Fibroblast of villous mesenchyme (primary cell): ENCODE results near the gene MRAS. TPM values are rescaled to one million over a fixed set of nuclear protein-coding genes. Genes with fewer than 3 reads are reported as not detected.

Source experiments
- DNase-seq: peaks from one replicate; pipeline ENCODE4 v3.0.0-alpha.2; 2010; ENCODE audit warnings: low read depth
- H3K4me3 ChIP-seq: 2 replicates; pipeline ENCODE4 v1.5.1; 2011; ENCODE audit warnings: low read depth, mild to moderate bottlenecking, low read length
- total RNA-seq: library from RNA; depleted of rRNA; stranded (reverse); fragments of >200 nt; gene quantifications from 2 replicates; pipeline ENCODE4 v1.2.3, GENCODE V29; 2012
- TF ChIP-seq, protein P1 (sequence below): IDR thresholded peaks from 2 replicates; pipeline ENCODE4 v1.5.1; 2012; ENCODE audit warnings: low read depth, mild to moderate bottlenecking, low read length; ENCODE audit not compliant: insufficient read depth

Gene MRAS
- total RNA-seq, 1 donor, result 53.5 TPM

DNA sequence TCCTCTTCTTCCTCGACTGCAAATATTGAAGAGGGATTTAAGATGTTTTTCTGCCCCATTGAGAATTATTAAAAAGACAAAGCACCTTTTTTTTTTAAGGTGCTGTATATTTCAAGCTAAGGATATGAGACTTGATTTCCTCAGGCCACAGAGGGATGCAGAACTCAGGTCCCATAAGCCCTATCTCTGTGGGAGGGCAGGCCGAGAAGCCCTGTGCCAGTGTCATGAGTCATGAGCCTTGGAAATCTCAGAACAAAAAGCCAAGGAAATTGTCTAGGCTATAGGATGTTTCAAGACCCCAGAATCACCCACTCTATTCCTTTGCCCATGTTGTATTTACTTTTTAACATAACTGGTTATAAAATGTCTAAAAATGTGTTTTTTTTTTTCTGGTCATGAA lies 93.4 kb downstream of the MRAS start:
- DNase-seq, result no peak
- H3K4me3 ChIP-seq, result no peak overlapping the region
- TF ChIP-seq, protein P1, sequence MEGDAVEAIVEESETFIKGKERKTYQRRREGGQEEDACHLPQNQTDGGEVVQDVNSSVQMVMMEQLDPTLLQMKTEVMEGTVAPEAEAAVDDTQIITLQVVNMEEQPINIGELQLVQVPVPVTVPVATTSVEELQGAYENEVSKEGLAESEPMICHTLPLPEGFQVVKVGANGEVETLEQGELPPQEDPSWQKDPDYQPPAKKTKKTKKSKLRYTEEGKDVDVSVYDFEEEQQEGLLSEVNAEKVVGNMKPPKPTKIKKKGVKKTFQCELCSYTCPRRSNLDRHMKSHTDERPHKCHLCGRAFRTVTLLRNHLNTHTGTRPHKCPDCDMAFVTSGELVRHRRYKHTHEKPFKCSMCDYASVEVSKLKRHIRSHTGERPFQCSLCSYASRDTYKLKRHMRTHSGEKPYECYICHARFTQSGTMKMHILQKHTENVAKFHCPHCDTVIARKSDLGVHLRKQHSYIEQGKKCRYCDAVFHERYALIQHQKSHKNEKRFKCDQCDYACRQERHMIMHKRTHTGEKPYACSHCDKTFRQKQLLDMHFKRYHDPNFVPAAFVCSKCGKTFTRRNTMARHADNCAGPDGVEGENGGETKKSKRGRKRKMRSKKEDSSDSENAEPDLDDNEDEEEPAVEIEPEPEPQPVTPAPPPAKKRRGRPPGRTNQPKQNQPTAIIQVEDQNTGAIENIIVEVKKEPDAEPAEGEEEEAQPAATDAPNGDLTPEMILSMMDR, result no peak

DNA sequence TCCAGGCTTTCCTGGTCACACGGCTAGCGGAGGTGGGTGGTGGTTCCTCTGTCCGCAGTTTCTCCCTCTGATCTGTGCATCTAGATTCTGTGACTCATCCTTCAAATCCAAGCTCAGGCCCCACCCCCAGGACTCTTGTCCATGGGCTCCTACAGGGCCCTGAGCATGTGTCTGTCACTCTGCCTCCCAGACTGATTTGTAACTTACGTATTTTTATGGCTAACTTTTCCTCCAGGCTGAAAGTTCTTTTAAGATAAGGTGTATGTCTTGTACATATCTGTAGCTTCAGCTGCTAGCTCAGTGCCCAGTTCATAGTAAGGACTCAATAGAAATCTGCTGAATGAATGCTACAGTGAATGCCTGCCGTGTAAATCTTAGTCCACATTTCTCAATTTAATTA lies 94.1 kb downstream of the MRAS start:
- TF ChIP-seq, protein P1, result no peak
- peak; percentile 33 for DNase-seq
- H3K4me3 ChIP-seq, result no peak overlapping the region

DNA sequence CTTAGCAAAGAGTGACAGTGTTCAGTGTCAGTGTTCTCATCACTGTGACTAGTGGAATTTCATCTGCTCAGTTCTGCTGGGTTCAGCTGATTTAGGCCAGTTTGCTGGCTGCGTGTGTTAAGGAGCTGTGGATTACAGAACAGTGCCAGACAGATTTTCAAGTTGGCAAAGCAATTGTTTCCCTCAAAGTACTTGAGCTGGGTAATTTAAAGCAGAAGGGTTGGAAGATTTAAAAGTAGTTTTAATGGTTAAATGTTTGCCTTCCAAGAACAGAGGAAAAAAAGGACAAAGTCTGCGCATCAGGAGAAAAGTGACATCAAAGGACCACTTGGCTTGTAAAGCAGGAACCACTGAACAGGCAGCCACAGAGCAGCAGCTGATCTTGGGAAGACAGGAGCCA lies 94.7 kb downstream of the MRAS start:
- DNase-seq, result no peak
- TF ChIP-seq, protein P1, result no peak
- no peak overlapping the region for H3K4me3 ChIP-seq

DNA sequence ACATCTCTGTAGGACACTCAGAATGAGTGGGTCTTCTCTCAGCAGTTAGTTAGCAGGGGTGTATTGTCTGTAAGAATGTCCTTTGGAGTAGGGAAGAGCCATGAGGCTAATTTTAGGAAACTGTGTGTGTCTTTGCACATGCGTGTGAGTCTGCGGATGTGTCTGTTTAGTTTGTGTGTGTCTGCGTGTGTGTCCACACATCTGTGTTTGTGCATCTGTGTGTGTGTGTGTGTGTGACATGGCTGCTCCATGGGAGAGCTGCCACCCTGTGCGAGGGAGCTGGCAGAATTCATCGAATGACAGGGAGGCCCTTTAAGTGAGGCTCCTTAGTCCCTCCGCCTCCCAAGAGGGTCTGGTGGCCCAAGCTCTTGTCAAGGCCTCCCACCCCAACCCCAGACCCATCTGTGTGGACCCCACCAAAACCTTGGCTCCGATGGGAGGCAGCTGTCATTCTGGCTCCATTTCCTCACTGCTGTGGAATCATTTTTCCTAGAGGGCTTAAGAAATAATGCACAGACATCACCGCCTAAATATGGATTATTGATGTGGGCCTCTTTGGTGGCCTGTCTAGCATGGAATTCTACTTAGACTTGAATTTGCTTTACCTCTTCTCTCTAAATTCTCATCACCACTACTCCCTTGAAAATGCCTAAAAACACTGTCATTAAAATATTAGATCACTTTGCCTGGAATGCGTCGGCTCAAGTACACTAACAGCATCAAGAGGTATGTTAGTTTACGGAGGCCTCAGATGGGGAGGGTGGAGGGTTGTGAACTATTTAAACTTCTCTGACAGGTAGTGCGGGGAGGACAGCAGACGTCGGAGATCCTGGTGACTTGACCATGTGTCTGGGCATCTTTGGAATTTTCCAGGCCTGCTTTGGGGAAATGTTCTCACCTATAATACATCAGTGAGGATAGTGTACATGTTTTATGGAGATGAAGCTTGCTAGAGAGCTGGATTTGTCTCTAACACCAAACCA lies 95.4 kb downstream of the MRAS start:
- H3K4me3 ChIP-seq, result no peak overlapping the region
- TF ChIP-seq, protein P1, result no peak
- no peak for DNase-seq

DNA sequence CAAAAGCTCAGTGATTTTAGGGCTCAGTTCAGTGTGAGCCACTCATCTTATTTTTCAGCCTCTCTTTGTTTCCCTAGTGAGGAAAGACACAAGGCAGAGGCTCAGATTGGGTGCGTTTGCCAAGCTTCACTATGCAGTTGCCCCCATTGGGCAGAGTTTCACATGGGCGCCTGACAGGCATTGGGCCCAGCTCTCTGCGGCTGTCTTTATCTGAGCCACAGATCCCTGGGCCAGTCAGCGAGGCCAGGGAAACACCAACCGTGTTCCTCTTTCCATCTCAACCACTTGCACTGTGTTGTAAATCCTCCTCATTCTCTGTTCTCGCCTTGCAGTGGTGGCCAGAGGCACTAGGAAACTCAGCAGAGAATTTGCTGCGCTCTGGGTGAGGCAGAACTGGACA lies 96.9 kb downstream of the MRAS start:
- no peak for DNase-seq
- no peak overlapping the region for H3K4me3 ChIP-seq
- TF ChIP-seq, protein P1, result no peak

DNA sequence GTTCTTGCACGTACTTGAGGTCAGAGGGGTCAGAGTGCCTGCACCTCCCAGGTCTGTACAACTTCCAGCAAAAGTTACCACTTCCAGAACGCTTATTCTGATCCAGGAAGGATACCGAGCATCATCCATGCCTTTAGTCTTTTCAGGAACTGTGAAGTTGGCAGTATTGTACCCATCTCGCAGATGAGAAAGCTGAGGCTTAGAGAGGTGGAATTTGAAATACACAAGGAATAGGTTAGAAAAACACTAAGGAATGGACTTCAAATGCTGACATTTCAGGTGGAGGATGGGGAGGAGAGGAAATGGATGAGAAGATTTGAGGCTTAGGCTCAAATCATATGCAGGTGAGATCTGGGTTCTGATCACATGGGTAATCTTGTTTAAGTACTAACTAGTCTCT lies 97.3 kb downstream of the MRAS start:
- H3K4me3 ChIP-seq, result no peak overlapping the region
- TF ChIP-seq, protein P1, result no peak
- DNase-seq, result no peak
